IPS DF 4.7 (cell line): ENCODE results near the gene TTC13.
"Not testable (repeated sequence)": the region's sequence is repeated elsewhere in the genome, so short reads cannot be mapped to it uniquely, and the experiment has no call there.

Experiments used
- DNase-seq: peaks from one replicate; pipeline ENCODE4 v3.0.0-alpha.2; 2013; ENCODE audit warnings: low spot score; ENCODE audit errors: extremely low read depth

TTC13 gene

DNA sequence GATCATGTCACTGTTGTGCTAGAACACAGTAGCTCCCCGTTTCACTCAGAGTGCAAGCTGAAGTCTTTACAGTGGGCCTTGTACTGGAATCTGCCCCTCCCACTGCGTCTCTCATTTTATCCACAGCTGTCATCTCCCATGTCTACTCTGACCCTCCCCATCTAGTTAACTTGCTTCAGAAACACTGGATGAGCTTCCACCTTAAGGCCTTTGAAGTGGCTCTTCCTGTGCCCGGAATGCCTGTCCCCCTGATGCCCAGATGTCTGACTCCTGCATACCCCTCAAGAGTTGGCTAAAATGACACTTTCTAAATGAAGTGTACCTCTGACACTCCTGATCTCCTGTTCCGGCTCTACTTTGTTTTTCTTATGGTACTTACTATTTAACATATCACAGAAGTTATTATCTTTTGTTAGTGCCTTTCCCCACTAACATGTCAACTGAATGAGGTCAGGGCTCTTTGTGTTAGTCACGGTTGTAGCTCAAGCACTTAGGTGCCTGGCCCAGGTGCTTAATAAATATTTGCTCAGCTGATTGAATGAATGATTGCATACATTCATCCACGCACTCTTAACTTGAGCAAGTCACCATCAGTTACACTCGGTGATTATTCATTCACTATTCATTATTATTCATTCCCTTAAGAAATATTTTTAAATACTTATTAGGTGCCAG, 13.6 kb upstream of the TTC13 start:
- DNase-seq, result no peak

DNA sequence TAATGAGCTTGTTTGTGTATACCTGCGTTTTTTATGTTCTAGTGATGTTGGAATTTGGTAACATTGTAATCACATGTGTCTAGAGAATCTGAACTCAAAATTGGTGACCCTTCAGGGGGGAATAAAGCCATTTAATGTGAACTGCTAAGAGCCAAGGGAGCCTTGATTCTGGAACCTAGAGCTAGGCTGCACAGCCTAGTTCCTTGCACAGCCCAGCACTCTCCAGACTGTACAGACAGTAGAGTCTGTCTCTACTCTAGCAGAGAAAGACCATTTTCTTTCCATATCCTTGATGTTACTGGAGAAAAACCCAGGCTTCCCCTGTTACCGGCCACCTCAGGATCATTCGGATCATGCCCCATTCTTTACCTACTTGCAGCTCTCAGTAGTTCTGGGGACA, 8.8 kb upstream of the TTC13 start:
- no peak for DNase-seq

DNA sequence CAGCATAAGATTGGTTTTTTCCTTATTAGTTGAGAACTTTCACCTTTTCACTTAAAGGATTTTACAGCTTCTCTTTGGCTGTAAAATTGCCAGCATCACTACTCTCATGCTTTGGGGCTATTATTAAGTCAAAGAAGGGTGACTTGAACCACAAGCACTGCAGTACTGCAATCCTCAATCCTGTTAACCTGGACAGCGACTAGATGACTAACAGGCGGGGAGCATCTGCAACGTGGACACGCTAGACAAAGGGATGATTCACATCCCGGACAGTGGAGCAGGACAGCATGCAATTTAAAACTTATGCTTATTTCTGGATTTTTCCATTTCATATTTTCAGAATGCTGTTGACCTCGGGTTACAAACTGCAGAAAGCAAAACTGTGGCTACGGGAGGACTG, 8.3 kb upstream of the TTC13 start:
- DNase-seq, result no peak

DNA sequence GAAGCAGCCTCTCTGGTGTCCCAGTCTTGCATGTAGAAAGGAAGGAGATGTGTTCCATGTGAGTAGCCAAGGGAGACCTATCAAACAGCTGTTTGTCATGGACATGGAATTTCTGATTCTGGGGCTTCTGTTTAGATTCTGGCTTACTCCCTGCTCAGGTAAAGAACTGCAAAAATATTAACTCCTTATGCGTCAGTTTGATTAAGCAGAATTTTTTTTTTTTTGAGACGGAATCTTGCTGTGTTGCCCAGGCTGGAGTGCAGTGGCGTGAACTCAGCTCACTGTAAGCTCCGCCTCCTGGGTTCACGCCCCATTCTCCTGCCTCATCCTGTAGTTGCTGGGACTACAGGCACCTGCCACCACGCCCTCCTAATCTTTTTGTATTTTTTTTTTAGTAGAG, 7.0 kb upstream of the TTC13 start:
- DNase-seq, result no peak

DNA sequence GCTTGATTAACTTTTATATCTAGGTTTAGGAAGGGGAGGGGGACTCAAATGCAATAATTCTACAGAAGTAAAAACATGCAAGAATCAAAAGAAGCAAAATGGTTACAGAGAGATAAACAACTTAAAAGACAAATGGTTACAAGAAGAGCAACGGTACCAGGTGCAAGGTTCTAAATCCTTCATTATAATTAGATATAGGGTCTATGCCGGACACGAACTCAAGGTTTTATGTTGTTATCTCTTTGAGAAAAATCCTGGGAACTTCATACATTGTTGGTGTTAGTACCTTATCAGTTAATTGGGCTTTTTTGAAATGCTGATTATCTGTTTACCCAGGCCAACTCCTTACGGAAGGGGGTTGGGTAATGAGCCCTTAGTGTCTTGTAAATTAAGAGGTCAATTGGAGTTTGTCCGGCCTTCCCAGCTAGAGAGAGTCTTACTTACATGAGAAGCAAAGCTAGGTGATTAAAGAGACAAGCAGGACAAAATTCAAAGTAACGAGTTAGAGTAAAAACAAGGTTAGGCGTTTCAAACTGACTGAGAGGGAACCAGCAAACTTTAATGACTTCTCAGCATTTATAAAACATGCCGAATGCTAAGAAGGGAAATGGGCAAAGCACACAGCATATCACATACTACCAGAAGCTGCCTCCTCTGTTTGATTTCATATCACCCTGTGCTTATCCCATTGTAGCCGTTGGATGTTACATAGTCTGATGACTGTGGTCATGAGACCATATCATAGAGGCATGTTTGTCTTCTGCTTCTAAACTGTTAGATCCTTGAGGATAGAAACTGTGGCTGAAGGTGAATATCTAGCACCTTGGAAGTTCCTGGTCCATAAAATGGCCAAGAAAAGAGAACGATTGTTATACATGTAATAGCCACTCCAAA, 6.2 kb upstream of the TTC13 start:
- not testable (repeated sequence) for DNase-seq

DNA sequence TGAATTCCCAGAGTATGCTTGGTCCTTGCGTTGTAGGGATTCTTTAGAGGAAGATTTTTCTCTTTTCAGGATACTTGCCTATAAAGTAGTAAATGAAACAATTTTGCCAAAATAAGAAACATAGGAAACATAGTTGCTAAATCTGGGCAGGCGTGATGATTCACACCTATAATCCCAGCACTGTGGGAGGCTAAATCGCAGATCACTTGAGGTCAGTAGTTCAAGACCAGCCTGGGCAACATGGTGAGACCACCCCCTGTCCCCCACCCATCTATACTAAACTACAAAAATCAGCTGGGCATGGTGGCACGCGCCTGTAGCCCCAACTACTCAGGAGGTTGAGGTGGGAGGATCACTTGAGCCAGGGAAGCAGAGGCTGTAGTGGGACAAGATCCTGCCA, 5.2 kb upstream of the TTC13 start:
- no peak for DNase-seq

GRCh38 chr1:230982696-230983095, 4.0 kb upstream of the TTC13 start:
- no peak for DNase-seq

DNA sequence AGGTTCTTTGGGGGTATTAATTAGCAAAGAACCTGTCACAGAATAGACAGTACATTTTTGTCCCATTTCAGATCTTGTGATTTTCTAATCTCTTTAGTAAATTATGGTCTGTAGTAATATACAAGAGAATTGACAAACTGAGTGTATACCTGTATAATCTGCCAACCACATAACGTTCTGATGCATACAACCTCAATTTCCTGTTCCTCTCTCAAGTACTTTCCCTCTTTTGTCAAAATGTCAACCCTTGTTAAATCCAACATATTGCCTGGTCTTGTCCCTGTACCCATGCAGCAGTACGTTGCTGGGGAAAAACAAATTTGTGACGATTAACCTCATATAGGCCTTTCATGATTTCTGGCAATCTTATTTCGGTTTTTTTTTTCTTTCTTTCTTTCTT, 1.3 kb upstream of the TTC13 start:
- DNase-seq, result no peak

GRCh38 chr1:230979389-230979716, 692 bp upstream of the TTC13 start:
- no peak for DNase-seq

DNA sequence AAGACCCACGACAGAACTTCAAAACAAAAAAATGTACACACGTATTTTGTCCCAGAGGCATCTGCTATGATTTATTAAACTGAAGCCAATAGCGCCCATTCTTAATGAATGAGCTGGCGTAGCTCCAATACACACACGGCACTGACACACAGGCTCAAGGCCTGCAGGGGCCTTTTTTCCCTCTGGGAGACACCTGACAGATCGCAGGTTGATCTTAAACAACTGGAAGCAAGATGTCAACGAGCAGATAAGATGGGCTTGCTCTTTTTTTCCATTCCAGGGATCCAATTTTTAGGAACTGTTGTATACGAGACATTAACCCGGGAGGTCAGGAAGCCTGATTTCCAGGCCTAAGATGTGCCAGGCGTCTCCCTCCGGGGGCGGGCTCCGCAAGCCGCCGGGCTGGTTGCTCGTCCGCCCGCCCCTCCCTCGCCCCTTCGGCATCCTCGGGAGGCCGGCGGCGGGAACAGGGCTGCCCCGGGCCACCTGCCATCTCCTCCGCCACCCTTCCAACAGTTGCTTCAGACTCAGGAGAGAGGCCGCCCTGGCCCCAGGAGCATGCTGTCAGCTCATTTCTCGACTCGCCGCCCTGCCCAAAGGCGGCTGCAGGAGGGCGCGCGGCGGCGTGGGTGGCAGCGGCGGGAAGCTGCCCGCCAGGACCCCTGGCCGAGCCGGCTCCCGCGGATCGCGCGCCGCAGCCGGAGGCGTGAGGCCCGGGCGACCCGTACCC, 735 bp downstream of the TTC13 start:
- DNase-seq, result no peak

GRCh38 chr1:230976825-230977747, 1.6 kb downstream of the TTC13 start:
- DNase-seq, result no peak

DNA sequence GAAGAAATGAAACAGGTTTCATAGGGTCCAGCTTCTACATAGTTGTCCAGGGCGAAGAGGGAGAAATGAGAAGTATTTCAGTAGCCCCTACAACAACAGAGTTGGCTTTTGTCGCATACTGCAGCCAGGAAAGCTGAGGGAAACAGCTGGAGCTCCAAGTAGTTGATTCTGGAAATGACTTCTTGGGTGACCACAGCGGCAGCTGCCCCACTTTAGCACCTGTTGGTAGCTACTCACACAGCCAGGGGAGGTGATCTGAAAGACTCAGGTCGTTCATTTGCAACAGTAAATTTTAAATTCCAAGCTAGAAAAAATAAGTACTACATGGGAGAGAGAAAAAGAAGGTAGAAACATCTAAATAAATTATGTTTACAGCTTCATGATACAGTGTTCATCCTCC, 2.3 kb downstream of the TTC13 start:
- no peak for DNase-seq

DNA sequence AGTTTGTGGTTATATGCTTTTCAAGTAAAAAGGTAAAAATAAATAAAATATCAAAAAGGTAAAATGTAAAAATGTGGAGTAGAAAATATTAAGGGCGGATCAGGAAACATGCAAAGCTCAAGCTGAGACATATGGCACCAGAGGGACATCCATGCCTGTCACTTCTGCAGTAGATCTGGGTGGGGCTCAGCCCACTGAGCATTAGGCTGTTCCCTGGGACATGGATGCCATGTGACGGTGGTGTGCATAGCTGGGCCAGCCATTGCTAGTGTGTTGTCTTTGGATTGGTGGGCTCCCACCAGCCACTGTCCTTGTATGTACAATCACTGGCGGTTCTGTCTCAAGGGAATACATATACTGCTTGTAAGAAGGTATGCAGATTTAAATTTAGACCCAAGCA, 3.0 kb downstream of the TTC13 start:
- no peak for DNase-seq

GRCh38 chr1:230972855-230973271, 5.8 kb downstream of the TTC13 start:
- DNase-seq, result no peak

- no peak for DNase-seq
These were observed 6.9 kb downstream of the TTC13 start for GRCh38 chr1:230971771-230972170.

- no peak for DNase-seq
These were observed 8.2 kb downstream of the TTC13 start for GRCh38 chr1:230970432-230970831.

DNA sequence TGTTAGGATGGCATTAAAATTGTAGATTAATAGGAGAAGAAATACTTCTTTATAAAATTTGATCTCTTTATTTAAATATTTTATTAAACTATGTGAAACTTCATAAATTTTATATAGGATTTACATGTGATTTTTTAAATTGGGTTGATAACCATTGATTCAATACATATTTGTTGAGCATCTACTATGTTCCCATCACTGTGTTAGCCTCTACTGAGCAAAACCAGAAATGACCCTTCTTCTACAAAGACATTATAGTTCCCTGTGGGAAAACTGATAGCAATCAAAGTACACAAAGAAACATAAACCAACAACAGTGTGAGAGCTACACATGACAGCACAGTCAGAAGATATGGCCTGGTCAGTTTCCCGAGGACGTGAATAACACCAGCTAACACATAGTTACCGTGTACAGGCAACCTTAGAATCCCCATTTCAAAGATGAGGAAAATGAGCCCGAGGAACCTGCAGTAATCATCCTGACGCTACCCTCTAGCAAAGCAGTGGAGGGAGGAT, 12.2 kb downstream of the TTC13 start:
- no peak for DNase-seq

DNA sequence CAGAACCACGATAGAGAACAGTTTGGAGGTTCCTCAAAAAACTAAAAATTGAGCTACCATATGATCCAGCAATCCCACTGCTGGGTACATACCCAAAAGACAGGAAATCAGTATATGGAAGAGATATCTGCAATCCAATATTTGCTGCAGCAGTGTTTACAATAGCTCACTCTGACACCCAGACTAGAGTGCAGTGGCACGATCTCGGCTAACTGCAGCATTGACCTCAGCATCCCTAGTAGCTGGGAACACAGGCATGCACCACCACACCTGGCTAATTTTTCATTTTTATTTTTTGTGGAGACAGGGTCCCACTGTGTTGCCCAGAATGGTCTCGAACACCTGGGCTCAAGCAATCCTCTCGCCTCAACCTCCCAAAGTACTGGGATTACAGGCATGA, 13.1 kb downstream of the TTC13 start:
- no peak for DNase-seq

DNA sequence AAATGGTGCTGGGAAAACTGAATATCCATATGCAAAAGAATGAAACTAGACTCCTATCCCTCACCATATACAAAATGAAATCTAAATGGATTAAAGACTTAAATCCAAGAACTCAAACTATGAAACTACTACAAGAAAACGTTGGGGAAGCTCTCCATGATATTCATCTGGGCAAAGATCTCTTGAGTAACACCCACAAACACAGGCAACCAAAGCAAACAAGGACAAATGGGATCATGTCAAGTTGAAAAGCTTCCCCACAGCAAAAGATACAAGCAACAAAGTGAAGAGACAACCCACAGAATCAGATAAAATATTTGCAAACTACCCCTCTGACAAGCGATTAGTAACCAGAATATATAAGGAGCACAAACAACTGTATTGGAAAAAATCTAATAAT, 13.8 kb downstream of the TTC13 start:
- no peak for DNase-seq

DNA sequence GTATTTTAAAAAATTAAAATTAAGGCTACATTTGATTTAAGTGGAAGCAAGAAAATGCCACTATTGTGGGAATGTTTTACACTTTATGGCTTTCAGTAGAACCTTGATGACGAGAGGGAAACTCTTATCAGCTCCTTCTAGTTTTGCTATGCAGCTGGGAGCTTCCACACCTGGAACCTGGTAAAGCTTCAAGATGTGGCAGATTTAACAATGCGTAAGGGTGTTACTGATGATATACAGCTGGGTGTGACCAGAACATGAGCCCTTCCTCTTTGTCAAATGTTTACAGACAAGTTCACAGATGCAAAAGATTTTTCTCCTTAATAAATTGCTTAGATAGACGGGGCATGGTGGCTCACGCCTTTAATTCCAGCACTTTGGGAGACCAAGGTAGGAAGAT, 20.3 kb downstream of the TTC13 start:
- no peak for DNase-seq

DNA sequence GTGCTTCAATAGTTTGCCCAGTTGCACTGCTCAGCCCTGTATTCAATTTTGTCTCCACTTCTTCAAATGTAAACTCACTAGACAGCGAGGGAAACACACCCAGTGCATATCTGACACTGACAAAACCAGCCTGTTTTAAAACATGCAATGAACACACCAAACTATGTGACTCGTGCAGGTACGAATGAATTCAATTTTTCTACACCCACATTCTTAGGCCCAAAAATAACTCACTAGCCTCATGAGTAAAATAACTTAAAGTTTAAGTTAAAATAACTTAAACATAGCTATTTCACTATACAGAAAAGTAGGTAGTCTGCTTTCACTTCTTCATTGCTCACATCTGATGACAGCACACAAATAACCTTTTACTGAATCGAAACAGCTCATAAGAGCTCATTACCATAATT, 21.1 kb downstream of the TTC13 start:
- no peak for DNase-seq
